ENCODE results near the gene CYB5R3.
"Not testable (repeated sequence)": the region's sequence is repeated elsewhere in the genome, so short reads cannot be mapped to it uniquely, and the experiment has no call there.

The CYB5R3 gene

DNA sequence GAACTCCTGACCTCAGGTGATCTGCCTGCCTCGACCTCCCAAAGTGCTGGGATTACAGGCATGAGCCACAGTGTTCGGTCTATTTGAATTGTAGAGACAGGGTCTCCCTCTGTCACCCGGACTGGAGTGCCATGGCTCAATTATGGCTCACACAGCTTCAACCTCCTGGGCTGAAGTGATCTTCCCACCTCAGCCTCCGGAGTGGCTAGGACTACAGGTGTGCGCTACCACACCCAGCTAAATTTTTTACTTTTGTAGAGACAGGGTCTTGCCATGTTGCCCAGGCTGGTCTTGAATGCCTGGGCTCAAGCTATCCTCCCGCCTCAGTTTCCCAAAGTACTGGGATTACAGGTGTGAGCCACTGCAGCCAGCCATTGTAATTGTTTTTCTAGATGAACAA is 81.2 kb downstream of the CYB5R3 start:
- not testable (repeated sequence) for DNase-seq (ENCODE audit: low read depth in 2 of 2)
